ENCODE results near the gene NAA16. TPM values are rescaled to one million over a fixed set of nuclear protein-coding genes. Genes with fewer than 3 reads are reported as not detected.

Gene NAA16
- total RNA-seq, 1 experiment from 2014 or later: 27.2 TPM

DNA sequence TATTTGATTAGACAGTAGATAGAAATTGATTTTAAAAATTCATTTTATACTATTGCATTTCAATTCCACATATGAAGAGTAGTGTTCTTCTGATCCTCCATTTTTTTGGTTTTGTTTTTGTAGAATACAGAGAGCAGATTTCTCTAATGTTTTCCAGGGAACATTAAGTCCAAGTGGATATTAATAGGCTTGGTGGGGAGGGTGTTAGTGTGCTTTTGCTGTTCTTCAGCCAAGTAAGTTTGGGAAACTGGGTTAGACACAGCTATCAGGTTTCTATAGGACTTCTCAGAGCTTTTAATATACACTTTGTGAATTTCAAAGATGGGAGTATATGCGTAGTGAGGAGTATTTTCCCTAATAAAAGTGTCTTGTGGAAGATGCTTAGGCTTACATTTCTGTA is 21.8 kb downstream of the NAA16 start:
- H3K4me1 ChIP-seq (ENCODE audit: insufficient read depth, low read length, poor library complexity, severe bottlenecking): no peaks in the 10 kb centered on the region
- CTCF ChIA-PET: no interaction called here
- H3K9me3 ChIP-seq (ENCODE audit: low read depth, low read length, poor library complexity, severe bottlenecking): no peaks in the 10 kb centered on the region
- no peak overlapping the region for H3K27ac ChIP-seq (ENCODE audit: low read depth, low read length, poor library complexity, severe bottlenecking)
- H3K27me3 ChIP-seq (replicated peaks; ENCODE audit: insufficient read depth, low read depth, low read length, poor library complexity): no peaks in the 10 kb centered on the region
- H3K36me3 ChIP-seq (ENCODE audit: insufficient read depth, low read length, poor library complexity, severe bottlenecking): no peaks in the 10 kb centered on the region
- POLR2A ChIA-PET (ENCODE audit: low non-redundant PET): interaction anchor here (0.7 kb wide), 1 partner anchor 329 kb away, joined by 4 read pairs; no protein-coding TSS in a partner anchor
- TF ChIP-seq CTCF (conservative IDR thresholded peaks at IDR 0.05; ENCODE audit: low read depth, low read length): no peak
- no peak for TF ChIP-seq EZH2 (IDR thresholded peaks at IDR 0.05; ENCODE audit: borderline replicate concordance, low read depth, low read length, poor library complexity, severe bottlenecking)
- H3K4me3 ChIP-seq (ENCODE audit: low read depth, low read length, poor library complexity, severe bottlenecking): no peak overlapping the region
- BruUV-seq (replicated peaks): no TSS peak
- intact Hi-C loops (cut with micrococcal nuclease; ENCODE audit: unreplicated experiment): no loop called here
- no peak for DNase-seq (ENCODE audit: low spot score)

DNA sequence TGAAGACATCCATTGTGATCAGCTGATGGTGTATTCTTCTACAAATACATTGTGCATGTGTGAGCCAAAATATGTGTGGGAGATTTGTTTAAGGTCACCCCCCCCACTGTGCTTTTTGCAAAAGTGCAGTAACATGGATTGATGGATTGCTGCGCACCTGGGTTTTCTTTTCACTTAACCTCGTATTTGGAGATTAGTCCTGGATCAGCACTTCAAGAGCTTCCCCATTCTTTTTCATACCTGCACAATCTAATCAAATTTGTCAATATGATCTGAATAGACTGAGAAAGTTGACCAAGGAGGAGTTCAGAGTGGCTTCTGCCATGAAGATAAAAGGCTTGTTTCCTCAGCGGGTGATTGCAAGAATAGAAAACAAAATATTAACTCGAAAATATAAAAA is 23.7 kb downstream of the NAA16 start:
- H3K4me1 ChIP-seq (ENCODE audit: insufficient read depth, low read length, poor library complexity, severe bottlenecking): no peaks in the 10 kb centered on the region
- ChIA-PET POLR2A (ENCODE audit: low non-redundant PET) (no interaction called here), CTCF (no interaction called here)
- intact Hi-C loops (cut with micrococcal nuclease; ENCODE audit: unreplicated experiment): no loop called here
- no peaks in the 10 kb centered on the region for H3K9me3 ChIP-seq (ENCODE audit: low read depth, low read length, poor library complexity, severe bottlenecking)
- H3K36me3 ChIP-seq (ENCODE audit: insufficient read depth, low read length, poor library complexity, severe bottlenecking): peaks cover 2% of the 10 kb centered on the region
- no TSS peak for BruUV-seq (replicated peaks)
- TF ChIP-seq CTCF (conservative IDR thresholded peaks at IDR 0.05; ENCODE audit: low read depth, low read length): no peak
- TF ChIP-seq EZH2 (IDR thresholded peaks at IDR 0.05; ENCODE audit: borderline replicate concordance, low read depth, low read length, poor library complexity, severe bottlenecking): no peak
- no peaks in the 10 kb centered on the region for H3K27me3 ChIP-seq (replicated peaks; ENCODE audit: insufficient read depth, low read depth, low read length, poor library complexity)
- H3K27ac ChIP-seq (ENCODE audit: low read depth, low read length, poor library complexity, severe bottlenecking): no peak overlapping the region
- no peak overlapping the region for H3K4me3 ChIP-seq (ENCODE audit: low read depth, low read length, poor library complexity, severe bottlenecking)
- no peak for DNase-seq (ENCODE audit: low spot score)

- ChIA-PET CTCF (no interaction called here), POLR2A (ENCODE audit: low non-redundant PET) (no interaction called here)
- Histone ChIP-seq H3K27ac (ENCODE audit: low read depth, low read length, poor library complexity, severe bottlenecking) (no peak overlapping the region), H3K36me3 (ENCODE audit: insufficient read depth, low read length, poor library complexity, severe bottlenecking) (peaks cover 12% of the 10 kb centered on the region), H3K4me1 (ENCODE audit: insufficient read depth, low read length, poor library complexity, severe bottlenecking) (no peaks in the 10 kb centered on the region), H3K27me3 (replicated peaks; ENCODE audit: insufficient read depth, low read depth, low read length, poor library complexity) (no peaks in the 10 kb centered on the region), H3K9me3 (ENCODE audit: low read depth, low read length, poor library complexity, severe bottlenecking) (no peaks in the 10 kb centered on the region), H3K4me3 (ENCODE audit: low read depth, low read length, poor library complexity, severe bottlenecking) (no peak overlapping the region)
- no peak for DNase-seq (ENCODE audit: low spot score)
- no TSS peak for BruUV-seq (replicated peaks)
- TF ChIP-seq EZH2 (IDR thresholded peaks at IDR 0.05; ENCODE audit: borderline replicate concordance, low read depth, low read length, poor library complexity, severe bottlenecking) (no peak), CTCF (conservative IDR thresholded peaks at IDR 0.05; ENCODE audit: low read depth, low read length) (no peak)
- intact Hi-C loops (cut with micrococcal nuclease; ENCODE audit: unreplicated experiment): no loop called here
Observed at GRCh38 chr13:41344358-41344757, 33.3 kb downstream of the NAA16 start.
